Peyer's patch (tissue), 4 donors: ENCODE results near the gene ORAI3.

Experiments
- CTCF ChIP-seq, 6 experiments: fragments of 450-650 bp in 4 of 6; fragments of 200-600 bp in 2 of 6; sonication (generic) in 1 of 6; IDR thresholded peaks; one replicate each; pipeline ENCODE4 v1.5.1; 2017 to 2019; ENCODE audit warnings: antibody characterized with exemption in 6 of 6, mild to moderate bottlenecking in 3 of 6, moderate library complexity in 1 of 6
- POLR2A ChIP-seq, 2 donors: fragments of 450-650 bp; IDR thresholded peaks; one replicate each; pipeline ENCODE4 v1.5.1; 2017; ENCODE audit warnings: antibody characterized with exemption in 2 of 2, mild to moderate bottlenecking in 2 of 2, moderate library complexity in 2 of 2

GRCh38 chr16:30983289-30983889, 34.5 kb downstream of the ORAI3 start:
- TF ChIP-seq POLR2A (IDR thresholded peaks at IDR 0.05) = no peak
- no peak for TF ChIP-seq CTCF (IDR thresholded peaks at IDR 0.05)
